K562 (cell line): ENCODE measurements around the gene PPT2. TPM values are rescaled to one million over a fixed set of nuclear protein-coding genes. Genes with fewer than 3 reads are reported as not detected.
A peak's percentile ranks its signal among the peaks of the same experiment; 100 is the strongest.

Source experiments
- C11orf30 ChIP-seq: fragments of 450-650 bp; IDR thresholded peaks from 2 replicates; pipeline ENCODE4 v1.6.1; 2016; ENCODE audit warnings: low read depth, mild to moderate bottlenecking
- GABPA ChIP-seq: fragments of 200-800 bp; sonication (Bioruptor generic); conservative IDR thresholded peaks from 2 replicates; pipeline ENCODE4 v1.6.1; 2016; ENCODE audit warnings: low read depth, missing genetic modification characterization, missing compliant biosample characterization
- GTF2F1 ChIP-seq: IDR thresholded peaks from 2 replicates; pipeline ENCODE4 v1.6.1; 2011; ENCODE audit warnings: low read depth, low read length, improper control_type of control experiment
- KAT2B ChIP-seq: IDR thresholded peaks from one replicate; pipeline ENCODE4 v1.6.1; 2012; ENCODE audit warnings: low read depth, mild to moderate bottlenecking, control low read depth, inconsistent platforms, low read length, moderate library complexity
- NFE2L1 ChIP-seq: fragments of 450-650 bp; IDR thresholded peaks from 2 replicates; pipeline ENCODE4 v1.6.1; 2016; ENCODE audit warnings: missing genetic modification characterization, low read depth, mild to moderate bottlenecking, missing compliant biosample characterization, moderate library complexity, borderline replicate concordance
- NFIC ChIP-seq: fragments of 450-650 bp; IDR thresholded peaks from 2 replicates; pipeline ENCODE4 v1.6.1; 2017; ENCODE audit warnings: mild to moderate bottlenecking, inconsistent platforms
- RBM22 ChIP-seq: fragments of 200-400 bp; formaldehyde crosslinking; IDR thresholded peaks from 2 replicates; pipeline ENCODE4 v1.6.1; 2018; ENCODE audit warnings: low read length, low read depth; ENCODE audit not compliant: poor library complexity, severe bottlenecking
- RFX1 ChIP-seq: fragments of 450-650 bp; IDR thresholded peaks from 2 replicates; pipeline ENCODE4 v1.6.1; 2016; ENCODE audit warnings: mild to moderate bottlenecking, moderate library complexity
- SFPQ ChIP-seq: fragments of 200-400 bp; formaldehyde crosslinking; IDR thresholded peaks from 2 replicates; pipeline ENCODE4 v1.6.1; 2017; ENCODE audit warnings: mild to moderate bottlenecking, low read depth, low read length, moderate library complexity
- ZBTB9 ChIP-seq: fragments of 450-650 bp; formaldehyde crosslinking; IDR thresholded peaks from 2 replicates; pipeline ENCODE4 v1.4.0; 2020; ENCODE audit warnings: mild to moderate bottlenecking, moderate library complexity
- ZNF12 ChIP-seq: sonication (generic); formaldehyde crosslinking; IDR thresholded peaks from 2 replicates; pipeline ENCODE4 v1.4.0; 2020; ENCODE audit warnings: mild to moderate bottlenecking, missing genetic modification reagents
- ZNF174 ChIP-seq: fragments of 250-450 bp; sonication (Bioruptor Pico); IDR thresholded peaks from 2 replicates; pipeline ENCODE4 v1.4.0; 2020; ENCODE audit warnings: mild to moderate bottlenecking
- ZNF224 ChIP-seq: sonication (generic); formaldehyde crosslinking; IDR thresholded peaks from 2 replicates; pipeline ENCODE4 v1.8.0; 2022; ENCODE audit warnings: mild to moderate bottlenecking, missing genetic modification reagents
- ZNF280A ChIP-seq: fragments of 450-650 bp; IDR thresholded peaks from 2 replicates; pipeline ENCODE4 v1.6.1; 2018; ENCODE audit warnings: mild to moderate bottlenecking, low read depth; ENCODE audit not compliant: partially characterized antibody
- ZNF398 ChIP-seq: fragments of 250-450 bp; sonication (Bioruptor Pico); IDR thresholded peaks from 2 replicates; pipeline ENCODE4 v1.8.0; 2021; ENCODE audit warnings: moderate library complexity, mild to moderate bottlenecking, inconsistent platforms
- ZNF507 ChIP-seq: conservative IDR thresholded peaks from 2 replicates; pipeline ENCODE4 v1.6.1; 2017; ENCODE audit warnings: missing genetic modification characterization, missing compliant biosample characterization
- ZNF655 ChIP-seq: fragments of 250-450 bp; sonication (Bioruptor Pico); IDR thresholded peaks from 2 replicates; pipeline ENCODE4 v1.5.0; 2021
- ZNF668 ChIP-seq: fragments of 250-450 bp; sonication (Bioruptor Pico); IDR thresholded peaks from 2 replicates; pipeline ENCODE4 v1.8.0; 2022; ENCODE audit warnings: mild to moderate bottlenecking, inconsistent platforms
- ZNF766 ChIP-seq: fragments of 200-800 bp; sonication (Bioruptor generic); conservative IDR thresholded peaks from 2 replicates; pipeline ENCODE4 v1.6.1; 2016; ENCODE audit warnings: missing genetic modification characterization, missing compliant biosample characterization
- ZNF830 ChIP-seq: fragments of 250-450 bp; sonication (Bioruptor Pico); IDR thresholded peaks from 2 replicates; pipeline ENCODE4 v1.5.0; 2021; ENCODE audit warnings: mild to moderate bottlenecking
- polyA plus RNA-seq, 8 experiments: library from polyadenylated mRNA; depleted of rRNA in 4 of 8; stranded (reverse) in 5 of 8; unstranded in 3 of 8; fragments of >200 nt; fragmentation: Nextera tagmentation in 2 of 8; fragmentation: Illumina TruSeq in 1 of 8; extraction: Ambion mirVana in 2 of 8; extraction: Trizol in 1 of 8; gene quantifications; 2 replicates each; pipeline versions ENCODE4 v1.2.1 to v1.2.3, GENCODE V29; 2011 to 2014; ENCODE audit warnings: inconsistent platforms in 1 of 8, missing spikeins in 1 of 8
- total RNA-seq, 7 experiments: library from RNA; depleted of rRNA in 6 of 7; stranded (reverse); fragments of >200 nt in 6 of 7; fragmentation: Illumina TruSeq in 2 of 7; extraction: Trizol in 2 of 7; gene quantifications; 2 replicates each; pipeline versions ENCODE4 v1.2.1 to v1.2.3, GENCODE V29; 2011 to 2021; ENCODE audit warnings: low replicate concordance in 1 of 7

Gene PPT2
- total and polyA plus RNA-seq, 9 of the 15 experiments (the other 6 are each of a cell fraction or from before 2014, with no cell fraction given), result 27.4 to 98.8 (median 69.9) TPM

- no peak for TF ChIP-seq ZNF398 (CRISPR knock-in tag)
- TF ChIP-seq NFE2L1 (tag), result no peak
- no peak for TF ChIP-seq GABPA (tag)
- TF ChIP-seq ZNF766, result peak; percentile 45; the same call in 1 of the 2 replicates
- no peak for TF ChIP-seq ZNF280A
- no peak for TF ChIP-seq SFPQ
- no peak for TF ChIP-seq RBM22
- peak; percentile 77; the same call in 1 of the 2 replicates for TF ChIP-seq ZNF668 (CRISPR knock-in tag)
- no peak for TF ChIP-seq ZNF12
- no peak for TF ChIP-seq ZNF655
- TF ChIP-seq ZNF507 (tag), result no peak
- no peak for TF ChIP-seq C11orf30
- TF ChIP-seq ZNF224, result 0 out of 2 replicates have a peak, but pooled peaks have one; percentile 61
- TF ChIP-seq RFX1, result no peak
- TF ChIP-seq ZBTB9 (CRISPR knock-in tag), result no peak
- TF ChIP-seq NFIC, result no peak
- no peak for TF ChIP-seq ZNF830 (CRISPR knock-in tag)
- no peak for TF ChIP-seq ZNF174
- no peak for TF ChIP-seq KAT2B
- 0 out of 2 replicates have a peak, but pooled peaks have one; percentile 13 for TF ChIP-seq GTF2F1
Observed at GRCh38 chr6:32194825-32195651, 41.1 kb downstream of the PPT2 start (continued).
